Measurements from ENCODE around the gene ATXN1. TPM values are rescaled to one million over a fixed set of nuclear protein-coding genes. Genes with fewer than 3 reads are reported as not detected.

ATXN1 gene
- total RNA-seq, 4 donors from 2014 or later: 16.3 to 52.2 (median 25.7) TPM

DNA sequence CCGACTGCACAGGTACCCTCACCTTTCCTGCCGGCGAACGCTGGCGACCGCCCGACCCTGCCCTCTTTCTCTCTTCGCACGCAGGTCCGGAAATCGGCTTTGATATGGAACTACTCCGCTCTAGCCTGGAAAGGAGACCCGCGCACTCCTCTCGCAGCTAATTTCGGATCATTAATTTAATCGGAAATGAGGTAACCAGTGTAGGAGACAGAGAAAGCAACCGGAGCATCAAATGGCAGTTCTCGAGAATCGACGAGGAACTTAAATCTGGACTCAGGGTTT, 949 bp upstream of the ATXN1 start:
- WGBS, 2 donors: 0% methylated on average over 21 of the region's 21 CpGs
- TF ChIP-seq CTCF (IDR thresholded peaks at IDR 0.05): no peak
- no peak for TF ChIP-seq POLR2A (IDR thresholded peaks at IDR 0.05)

GRCh38 chr6:16761471-16762267, 409 bp upstream of the ATXN1 start:
- intact Hi-C loops (cut with DNase I; ENCODE audit: low total_unique reads): loop anchor here (10.0 kb wide), 1 partner anchor 247 kb away; no protein-coding TSS in a partner anchor

More for the DNA sequence above, 949 bp upstream of the ATXN1 start:
- no peak for DNase-seq (ENCODE audit: low spot score in 2 of 2)
- peak overlapping the region; percentile 53 for H3K4me3 ChIP-seq (ENCODE audit: low read depth, poor library complexity, severe bottlenecking)
- intact Hi-C loops (cut with DNase I; ENCODE audit: low total_unique reads): loop anchor here (10.0 kb wide), 1 partner anchor 247 kb away; no protein-coding TSS in a partner anchor

DNA sequence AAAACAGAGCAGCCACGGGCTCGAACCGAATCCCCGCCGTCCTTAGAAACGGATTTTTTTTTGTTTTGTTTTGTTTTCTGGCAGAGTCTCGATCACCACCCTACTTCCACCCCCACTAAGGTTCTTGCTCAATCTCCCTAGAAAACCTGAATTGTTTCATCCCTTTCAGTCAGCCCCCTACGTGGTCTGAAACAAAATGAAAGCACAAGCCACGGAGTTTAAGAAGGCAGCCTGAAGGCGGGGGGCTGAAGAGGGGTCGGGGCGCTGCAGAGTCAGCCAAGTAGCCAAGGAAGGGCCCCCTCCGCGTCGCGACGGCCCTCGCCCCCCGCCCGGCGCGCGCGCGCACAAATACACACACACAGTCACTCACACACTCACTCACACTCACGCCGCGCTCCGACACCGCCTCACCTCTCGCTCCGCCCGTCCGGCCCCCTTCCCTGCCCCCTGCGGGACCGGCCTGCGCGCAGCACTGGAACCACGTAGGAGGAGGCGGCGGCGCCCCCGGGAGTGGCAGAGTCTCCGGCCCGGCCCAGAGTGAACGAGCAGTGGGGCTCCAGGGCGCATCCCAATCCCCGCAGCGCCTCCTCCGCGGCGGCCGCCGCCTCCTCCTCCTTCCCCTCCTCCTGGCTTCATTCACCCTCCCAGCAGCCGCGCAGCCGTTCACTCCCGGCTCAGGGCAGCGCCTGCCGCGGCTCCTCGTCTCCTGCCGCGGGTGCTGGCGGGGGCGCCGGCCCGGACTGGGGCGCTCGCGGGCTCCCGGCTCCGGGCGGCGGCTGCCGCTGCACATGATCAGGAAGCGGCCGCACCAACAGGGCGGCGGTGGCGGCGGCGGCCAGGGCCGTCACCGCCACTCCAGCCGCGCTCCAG, 1.4 kb downstream of the ATXN1 start:
- peak; percentile 88 to 98 for DNase-seq (ENCODE audit: low spot score in 2 of 2)
- 1% methylated on average over 36 to 58 of the region's 87 CpGs for WGBS, 2 donors
- H3K4me3 ChIP-seq (ENCODE audit: low read depth, poor library complexity, severe bottlenecking): peak overlapping the region; percentile 91
- TF ChIP-seq POLR2A (IDR thresholded peaks at IDR 0.05) (peak in 1 of 2 donors; percentile 20), CTCF (IDR thresholded peaks at IDR 0.05) (peak in 1 of 3 donors; percentile 51)
- intact Hi-C loops (cut with DNase I; ENCODE audit: low total_unique reads): loop anchor here (1.0 to 10.0 kb wide), 2 partner anchors 20 to 245 kb away; no protein-coding TSS in a partner anchor

More at GRCh38 chr6:16761471-16762267, 409 bp upstream of the ATXN1 start:
- DNase-seq (ENCODE audit: low spot score in 2 of 2): peak; percentile 84 to 97
- TF ChIP-seq POLR2A (IDR thresholded peaks at IDR 0.05): no peak
- no peak for TF ChIP-seq CTCF (IDR thresholded peaks at IDR 0.05)
- 1% methylated on average over 32 to 52 of the region's 71 CpGs for WGBS, 2 donors
- peak overlapping the region; percentile 91 for H3K4me3 ChIP-seq (ENCODE audit: low read depth, poor library complexity, severe bottlenecking)

- DNase-seq (ENCODE audit: low spot score in 2 of 2): no peak
- WGBS, 2 donors: 0% methylated on average over 8 of the region's 8 CpGs
- peak overlapping the region; percentile 91 for H3K4me3 ChIP-seq (ENCODE audit: low read depth, poor library complexity, severe bottlenecking)
- TF ChIP-seq CTCF (IDR thresholded peaks at IDR 0.05) (no peak), POLR2A (IDR thresholded peaks at IDR 0.05) (no peak)
- intact Hi-C loops (cut with DNase I; ENCODE audit: low total_unique reads): loop anchor here (1.0 kb wide), 1 partner anchor 19 kb away; no protein-coding TSS in a partner anchor
Measured at GRCh38 chr6:16759181-16759645, 2.0 kb downstream of the ATXN1 start.

GRCh38 chr6:16758163-16758975, 2.9 kb downstream of the ATXN1 start:
- no peak overlapping the region for H3K4me3 ChIP-seq (ENCODE audit: low read depth, poor library complexity, severe bottlenecking)
- no peak for DNase-seq (ENCODE audit: low spot score in 2 of 2)
- TF ChIP-seq CTCF (IDR thresholded peaks at IDR 0.05) (no peak), POLR2A (IDR thresholded peaks at IDR 0.05) (no peak)
- WGBS, 2 donors: 28 to 36% methylated on average over 9 of the region's 9 CpGs
- intact Hi-C loops (cut with DNase I; ENCODE audit: low total_unique reads): no loop called here

All from lower leg skin (tissue), 4 donors.